Skeletal muscle tissue (tissue), 4 donors: ENCODE results near the gene FAM184A. TPM values are rescaled to one million over a fixed set of nuclear protein-coding genes. Genes with fewer than 3 reads are reported as not detected.
"Not testable (repeated sequence)": the region's sequence is repeated elsewhere in the genome, so short reads cannot be mapped to it uniquely, and the experiment has no call there.

Source experiments
- H3K27ac ChIP-seq: one replicate; pipeline ENCODE4 v1.7.0; 2013; ENCODE audit warnings: mild to moderate bottlenecking, low read depth, low read length, inconsistent platforms
- H3K27me3 ChIP-seq, 3 donors: one replicate each; pipeline ENCODE4 v1.7.0; 2013; ENCODE audit warnings: low read length in 3 of 3; ENCODE audit not compliant: control insufficient read depth in 3 of 3, insufficient read depth in 3 of 3
- H3K36me3 ChIP-seq, 3 donors: one replicate each; pipeline ENCODE4 v1.7.0; 2013; ENCODE audit warnings: low read length in 3 of 3; ENCODE audit not compliant: control insufficient read depth in 3 of 3, insufficient read depth in 3 of 3
- H3K4me1 ChIP-seq, 3 donors: one replicate each; pipeline ENCODE4 v1.7.0; 2013; ENCODE audit warnings: low read length in 3 of 3, mild to moderate bottlenecking in 3 of 3; ENCODE audit not compliant: control insufficient read depth in 3 of 3, insufficient read depth in 3 of 3
- H3K4me3 ChIP-seq, 3 donors: one replicate each; pipeline ENCODE4 v1.7.0; 2013; ENCODE audit warnings: low read length in 3 of 3
- H3K9ac ChIP-seq, 3 donors: one replicate each; pipeline ENCODE4 v1.7.0; 2013; ENCODE audit warnings: low read length in 3 of 3, mild to moderate bottlenecking in 3 of 3, moderate library complexity in 2 of 3, low read depth in 1 of 3
- H3K9me3 ChIP-seq, 3 donors: one replicate each; pipeline ENCODE4 v1.7.0; 2013; ENCODE audit warnings: low read length in 3 of 3; ENCODE audit not compliant: control insufficient read depth in 3 of 3
- total RNA-seq: library from RNA; depleted of rRNA; stranded (reverse); fragments of >200 nt; gene quantifications from one replicate; pipeline ENCODE4 v1.2.3, GENCODE V29; 2014
- donor health status: Osteomylitis.

The FAM184A gene
- total RNA-seq, 1 donor from 2014 or later = 10.4 TPM

GRCh38 chr6:119097815-119098361 is 19.4 kb upstream of the FAM184A start:
- H3K27ac ChIP-seq = not testable (repeated sequence)

GRCh38 chr6:119096721-119097565 is 18.5 kb upstream of the FAM184A start:
- H3K9ac ChIP-seq = no peak overlapping the region

More at GRCh38 chr6:119097815-119098361, 19.4 kb upstream of the FAM184A start:
- not testable (repeated sequence) for H3K36me3 ChIP-seq, H3K4me1 ChIP-seq, H3K9me3 ChIP-seq, H3K27me3 ChIP-seq, H3K9ac ChIP-seq, H3K4me3 ChIP-seq

GRCh38 chr6:119090256-119090655 is 11.8 kb upstream of the FAM184A start:
- no peaks in the 10 kb centered on the region for H3K4me1 ChIP-seq
- H3K9ac ChIP-seq = no peak overlapping the region
- H3K27ac ChIP-seq = no peak overlapping the region
- no peaks in the 10 kb centered on the region for H3K27me3 ChIP-seq
- no peak overlapping the region for H3K4me3 ChIP-seq
- H3K36me3 ChIP-seq = no peaks in the 10 kb centered on the region
- no peaks in the 10 kb centered on the region for H3K9me3 ChIP-seq

More at GRCh38 chr6:119096721-119097565, 18.5 kb upstream of the FAM184A start:
- Histone ChIP-seq H3K27me3 (no peaks in the 10 kb centered on the region), H3K4me1 (peaks cover 0 to 2% (median 0%) of the 10 kb centered on the region in 3 donors), H3K4me3 (no peak overlapping the region), H3K27ac (no peak overlapping the region), H3K9me3 (no peaks in the 10 kb centered on the region), H3K36me3 (no peaks in the 10 kb centered on the region)

GRCh38 chr6:119084784-119085183 is 6.3 kb upstream of the FAM184A start:
- H3K9ac ChIP-seq = no peak overlapping the region
- no peak overlapping the region for H3K4me3 ChIP-seq
- H3K27ac ChIP-seq = no peak overlapping the region
- peaks cover 0 to under 1% (median 0%) of the 10 kb centered on the region in 3 donors for H3K4me1 ChIP-seq
- H3K9me3 ChIP-seq = no peaks in the 10 kb centered on the region
- no peaks in the 10 kb centered on the region for H3K27me3 ChIP-seq
- no peaks in the 10 kb centered on the region for H3K36me3 ChIP-seq

- H3K4me1 ChIP-seq = peaks cover 4 to 11% (median 7%) of the 10 kb centered on the region in 3 donors
- H3K27ac ChIP-seq = no peak overlapping the region
- no peaks in the 10 kb centered on the region for H3K36me3 ChIP-seq
- no peak overlapping the region for H3K9ac ChIP-seq
- no peaks in the 10 kb centered on the region for H3K9me3 ChIP-seq
- no peak overlapping the region for H3K4me3 ChIP-seq
- no peaks in the 10 kb centered on the region for H3K27me3 ChIP-seq
Observed at GRCh38 chr6:119083007-119083406, 4.5 kb upstream of the FAM184A start.

- Histone ChIP-seq H3K9ac (peak overlapping the region; percentile 74 to 82 (median 74)), H3K36me3 (no peaks in the 10 kb centered on the region), H3K27ac (peak overlapping the region; percentile 44), H3K4me1 (peaks cover 10 to 15% (median 14%) of the 10 kb centered on the region in 3 donors), H3K9me3 (no peaks in the 10 kb centered on the region), H3K27me3 (peaks cover 0 to 4% (median 0%) of the 10 kb centered on the region in 3 donors), H3K4me3 (peak overlapping the region; percentile 78 to 84 (median 84))
Observed at GRCh38 chr6:119079283-119079809, 882 bp upstream of the FAM184A start.

- peaks cover 0 to 4% (median 0%) of the 10 kb centered on the region in 3 donors for H3K27me3 ChIP-seq
- no peaks in the 10 kb centered on the region for H3K9me3 ChIP-seq
- H3K27ac ChIP-seq = no peak overlapping the region
- peak overlapping the region; percentile 38 to 84 (median 78) for H3K4me3 ChIP-seq
- peak overlapping the region; percentile 35 to 55 (median 42) for H3K9ac ChIP-seq
- no peaks in the 10 kb centered on the region for H3K36me3 ChIP-seq
- H3K4me1 ChIP-seq = peaks cover 10 to 15% (median 14%) of the 10 kb centered on the region in 3 donors
Observed at GRCh38 chr6:119077643-119078375, 655 bp downstream of the FAM184A start.

GRCh38 chr6:119077391-119077642 is 1.1 kb downstream of the FAM184A start:
- Histone ChIP-seq H3K27me3 (peaks cover 0 to 4% (median 0%) of the 10 kb centered on the region in 3 donors), H3K9me3 (no peaks in the 10 kb centered on the region), H3K4me3 (peak overlapping the region; percentile 38 to 84 (median 78)), H3K36me3 (no peaks in the 10 kb centered on the region), H3K9ac (peak overlapping the region in 1 of 3 donors; percentile 42), H3K27ac (no peak overlapping the region), H3K4me1 (peaks cover 10 to 15% (median 14%) of the 10 kb centered on the region in 3 donors)

GRCh38 chr6:119076576-119077390 is 1.7 kb downstream of the FAM184A start:
- H3K4me3 ChIP-seq = peak overlapping the region in 1 of 3 donors; percentile 38
- H3K27me3 ChIP-seq = peaks cover 0 to 4% (median 0%) of the 10 kb centered on the region in 3 donors
- peaks cover 10 to 15% (median 14%) of the 10 kb centered on the region in 3 donors for H3K4me1 ChIP-seq
- no peaks in the 10 kb centered on the region for H3K9me3 ChIP-seq
- no peaks in the 10 kb centered on the region for H3K36me3 ChIP-seq
- no peak overlapping the region for H3K9ac ChIP-seq
- H3K27ac ChIP-seq = no peak overlapping the region
